Sigmoid colon (tissue), 4 donors: ENCODE measurements around the gene MAP3K12.

Source experiments
- EP300 ChIP-seq, 4 donors: sonication (generic); formaldehyde crosslinking; IDR thresholded peaks; one replicate each; pipeline ENCODE4 v1.6.1; 2017; ENCODE audit warnings: antibody characterized with exemption in 4 of 4
- POLR2A ChIP-seq, 2 donors: fragments of 450-650 bp; IDR thresholded peaks; one replicate each; pipeline ENCODE4 v1.6.1; 2016; ENCODE audit warnings: antibody characterized with exemption in 2 of 2, mild to moderate bottlenecking in 2 of 2, moderate library complexity in 2 of 2
- POLR2AphosphoS5 ChIP-seq, 4 donors: sonication (generic); formaldehyde crosslinking; IDR thresholded peaks; one replicate each; pipeline ENCODE4 v1.6.1; 2017; ENCODE audit warnings: antibody characterized with exemption in 4 of 4
- TF ChIP-seq, protein P1 (sequence below), 4 experiments: fragments of 450-650 bp in 3 of 4; fragments of 200-600 bp in 1 of 4; IDR thresholded peaks; one replicate each; pipeline ENCODE4 v1.5.1; 2016 to 2019; ENCODE audit warnings: antibody characterized with exemption in 4 of 4, mild to moderate bottlenecking in 3 of 4, moderate library complexity in 2 of 4

DNA sequence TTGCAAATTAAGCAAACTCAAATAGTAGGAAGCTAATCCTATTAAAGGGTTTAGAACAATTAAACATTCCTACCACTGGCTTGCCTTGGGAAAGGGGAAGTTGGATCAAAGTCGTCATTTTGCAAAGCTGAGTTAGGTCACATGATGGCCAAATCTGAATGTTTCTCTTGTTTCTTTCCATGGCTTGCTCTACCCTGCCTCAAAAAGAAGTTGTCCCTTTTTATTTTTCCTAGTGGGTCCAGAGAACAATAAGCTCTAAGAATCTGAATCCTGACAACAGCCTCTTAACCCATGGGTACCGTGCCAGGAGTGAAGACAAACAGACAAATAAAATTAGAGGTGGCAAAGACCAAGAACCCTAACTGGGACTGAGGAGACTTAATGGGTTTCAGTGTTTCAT lies 34.2 kb upstream of the MAP3K12 start:
- TF ChIP-seq, protein P1, sequence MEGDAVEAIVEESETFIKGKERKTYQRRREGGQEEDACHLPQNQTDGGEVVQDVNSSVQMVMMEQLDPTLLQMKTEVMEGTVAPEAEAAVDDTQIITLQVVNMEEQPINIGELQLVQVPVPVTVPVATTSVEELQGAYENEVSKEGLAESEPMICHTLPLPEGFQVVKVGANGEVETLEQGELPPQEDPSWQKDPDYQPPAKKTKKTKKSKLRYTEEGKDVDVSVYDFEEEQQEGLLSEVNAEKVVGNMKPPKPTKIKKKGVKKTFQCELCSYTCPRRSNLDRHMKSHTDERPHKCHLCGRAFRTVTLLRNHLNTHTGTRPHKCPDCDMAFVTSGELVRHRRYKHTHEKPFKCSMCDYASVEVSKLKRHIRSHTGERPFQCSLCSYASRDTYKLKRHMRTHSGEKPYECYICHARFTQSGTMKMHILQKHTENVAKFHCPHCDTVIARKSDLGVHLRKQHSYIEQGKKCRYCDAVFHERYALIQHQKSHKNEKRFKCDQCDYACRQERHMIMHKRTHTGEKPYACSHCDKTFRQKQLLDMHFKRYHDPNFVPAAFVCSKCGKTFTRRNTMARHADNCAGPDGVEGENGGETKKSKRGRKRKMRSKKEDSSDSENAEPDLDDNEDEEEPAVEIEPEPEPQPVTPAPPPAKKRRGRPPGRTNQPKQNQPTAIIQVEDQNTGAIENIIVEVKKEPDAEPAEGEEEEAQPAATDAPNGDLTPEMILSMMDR (IDR thresholded peaks at IDR 0.05), result no peak
- TF ChIP-seq POLR2A (IDR thresholded peaks at IDR 0.05) (no peak), POLR2AphosphoS5 (IDR thresholded peaks at IDR 0.05) (no peak), EP300 (IDR thresholded peaks at IDR 0.05) (no peak)
